Natural killer cell treated with Interleukin-12 subunit alpha and Interleukin-12 subunit beta and Interleukin-15 and Interleukin-18, amount 100 ng/mL, for 72 hours (primary cell): ENCODE results near the gene NEU4. TPM values are rescaled to one million over a fixed set of nuclear protein-coding genes. Genes with fewer than 3 reads are reported as not detected.

ENCODE experiments used
- ATAC-seq, 2 donors: fragments of 150-1000 bp; cut with Tn5 transposase in 1 of 2; sonication (Bioruptor Pico), chemical (Tn5 transposase) in 1 of 2; 2 replicates each; pipeline ENCODE4 v1.10.0; 2021
- DNase-seq: peaks from one replicate; pipeline ENCODE4 v3.0.0; 2022; ENCODE audit warnings: low spot score
- H3K27ac Mint-ChIP-seq, 2 donors: 1 replicate in 1 of 2; 2 replicates in 1 of 2; pipeline ENCODE4 v1.8.0; 2022; ENCODE audit warnings: mixed read lengths in 2 of 2, mild to moderate bottlenecking in 1 of 2, moderate library complexity in 1 of 2
- H3K27me3 Mint-ChIP-seq, 2 donors: 1 replicate in 1 of 2; 2 replicates in 1 of 2; pipeline ENCODE4 v1.8.0; 2022; ENCODE audit warnings: mixed read lengths in 2 of 2
- H3K36me3 Mint-ChIP-seq: one replicate; pipeline ENCODE4 v1.8.0; 2022; ENCODE audit warnings: mixed read lengths
- H3K4me1 Mint-ChIP-seq, 2 donors: 1 replicate in 1 of 2; 2 replicates in 1 of 2; pipeline ENCODE4 v1.8.0; 2022; ENCODE audit warnings: low read depth in 2 of 2, mixed read lengths in 2 of 2, mild to moderate bottlenecking in 1 of 2
- H3K4me3 Mint-ChIP-seq: one replicate; pipeline ENCODE4 v1.8.0; 2022; ENCODE audit warnings: mixed read lengths
- H3K9me3 Mint-ChIP-seq: 2 replicates; pipeline ENCODE4 v1.8.0; 2022; ENCODE audit warnings: mixed read lengths
- total RNA-seq, 2 donors: library from RNA; stranded (reverse); gene quantifications; one replicate each; pipeline ENCODE4 v1.2.3, GENCODE V29; 2022

Gene NEU4
- total RNA-seq, 2 donors from 2014 or later = 0.86 to 3.8 TPM

DNA sequence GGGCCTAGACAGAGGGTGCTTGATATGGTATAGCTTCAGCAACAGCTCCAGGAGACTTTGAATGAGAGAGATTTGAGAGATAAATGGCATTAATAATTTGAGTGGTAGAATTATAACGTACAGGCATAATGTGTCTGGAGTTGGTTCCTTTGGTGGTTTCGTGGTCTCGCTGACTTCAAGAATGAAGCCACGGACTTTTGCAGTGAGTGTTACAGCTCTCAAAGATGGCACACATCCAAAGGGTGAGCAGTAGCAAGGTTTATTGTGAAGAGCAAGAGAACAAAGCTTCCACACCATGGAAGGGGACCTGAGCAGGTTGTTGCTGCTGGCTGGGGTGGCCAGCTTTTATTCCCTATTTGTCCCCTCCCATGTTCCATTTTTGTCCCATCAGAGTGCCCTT, 26.6 kb downstream of the NEU4 start:
- ATAC-seq (no peak), DNase-seq (peak; percentile 41)
- no peaks in the 10 kb centered on the region for H3K9me3 Mint-ChIP-seq
- peaks cover 9 to 13% of the 10 kb centered on the region in 2 donors for H3K4me1 Mint-ChIP-seq
- no peaks in the 10 kb centered on the region for H3K36me3 Mint-ChIP-seq
- no peak overlapping the region for H3K27ac Mint-ChIP-seq
- no peak overlapping the region for H3K4me3 Mint-ChIP-seq
- H3K27me3 Mint-ChIP-seq = peaks cover 36 to 40% of the 10 kb centered on the region in 2 donors

DNA sequence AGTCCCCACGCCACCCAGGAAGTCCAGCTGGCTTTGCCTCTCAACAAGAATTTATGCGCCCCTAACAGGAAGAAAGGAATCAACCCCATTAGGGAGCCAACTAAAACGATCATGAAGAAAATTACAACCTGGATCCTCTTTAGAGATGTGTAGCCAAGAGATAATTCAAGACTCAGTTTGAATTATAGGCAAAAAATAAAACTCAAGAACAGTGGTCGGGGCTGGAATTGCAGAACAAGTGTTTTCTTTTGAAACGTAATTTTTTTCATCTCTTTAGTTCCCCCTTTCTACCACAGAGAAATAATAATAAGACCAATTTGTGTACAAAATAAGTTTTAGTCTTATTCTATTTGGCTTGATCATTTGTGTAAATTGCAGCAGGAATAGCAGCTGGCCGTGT, 27.3 kb downstream of the NEU4 start:
- Mint-ChIP-seq H3K4me3 (no peak overlapping the region), H3K4me1 (peaks cover 13 to 17% of the 10 kb centered on the region in 2 donors), H3K27ac (no peak overlapping the region), H3K36me3 (no peaks in the 10 kb centered on the region), H3K9me3 (no peaks in the 10 kb centered on the region), H3K27me3 (peaks cover 33 to 39% of the 10 kb centered on the region in 2 donors)
- no peak for ATAC-seq
- DNase-seq = no peak

DNA sequence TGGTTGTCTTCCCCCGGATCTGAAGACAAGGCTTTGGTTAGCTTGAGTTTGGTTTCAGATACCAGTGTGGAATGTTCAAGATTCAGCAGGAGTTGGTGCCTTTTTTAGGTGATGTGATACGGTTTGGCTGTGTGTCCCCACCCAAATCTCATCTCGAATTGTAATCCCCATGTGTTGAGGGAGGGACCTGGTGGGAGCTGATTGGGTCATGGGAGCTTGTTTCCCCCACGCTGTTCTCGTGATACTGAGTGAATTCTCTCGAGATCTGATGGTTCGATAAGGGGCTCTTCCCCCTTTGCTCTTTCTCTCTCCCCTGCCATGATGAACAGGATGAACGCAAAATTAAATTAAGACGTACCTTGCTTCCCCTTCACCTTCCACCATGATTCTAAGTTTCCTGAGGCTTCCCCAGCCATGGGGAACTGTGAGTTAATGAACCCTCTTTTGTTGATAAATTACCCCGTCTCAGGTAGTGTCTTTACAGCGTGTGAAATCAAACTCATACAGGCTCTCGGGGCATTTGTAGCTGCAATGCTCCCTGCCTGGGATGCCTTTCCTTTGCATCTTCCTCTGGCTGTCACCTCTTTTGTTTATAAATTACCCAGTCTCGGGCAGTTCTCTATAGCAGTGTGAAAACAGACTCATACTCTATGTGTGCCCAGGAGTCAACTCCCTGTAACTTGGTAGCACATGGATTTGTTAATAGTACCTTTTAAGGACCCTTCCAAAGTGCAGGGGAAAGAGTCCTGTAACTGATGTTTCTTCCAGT, 28.4 kb downstream of the NEU4 start:
- Mint-ChIP-seq H3K4me3 (no peak overlapping the region), H3K36me3 (no peaks in the 10 kb centered on the region), H3K27ac (no peak overlapping the region), H3K9me3 (no peaks in the 10 kb centered on the region), H3K4me1 (peaks cover 20 to 22% of the 10 kb centered on the region in 2 donors), H3K27me3 (peaks cover 26 to 35% of the 10 kb centered on the region in 2 donors)
- no peak for ATAC-seq
- no peak for DNase-seq

DNA sequence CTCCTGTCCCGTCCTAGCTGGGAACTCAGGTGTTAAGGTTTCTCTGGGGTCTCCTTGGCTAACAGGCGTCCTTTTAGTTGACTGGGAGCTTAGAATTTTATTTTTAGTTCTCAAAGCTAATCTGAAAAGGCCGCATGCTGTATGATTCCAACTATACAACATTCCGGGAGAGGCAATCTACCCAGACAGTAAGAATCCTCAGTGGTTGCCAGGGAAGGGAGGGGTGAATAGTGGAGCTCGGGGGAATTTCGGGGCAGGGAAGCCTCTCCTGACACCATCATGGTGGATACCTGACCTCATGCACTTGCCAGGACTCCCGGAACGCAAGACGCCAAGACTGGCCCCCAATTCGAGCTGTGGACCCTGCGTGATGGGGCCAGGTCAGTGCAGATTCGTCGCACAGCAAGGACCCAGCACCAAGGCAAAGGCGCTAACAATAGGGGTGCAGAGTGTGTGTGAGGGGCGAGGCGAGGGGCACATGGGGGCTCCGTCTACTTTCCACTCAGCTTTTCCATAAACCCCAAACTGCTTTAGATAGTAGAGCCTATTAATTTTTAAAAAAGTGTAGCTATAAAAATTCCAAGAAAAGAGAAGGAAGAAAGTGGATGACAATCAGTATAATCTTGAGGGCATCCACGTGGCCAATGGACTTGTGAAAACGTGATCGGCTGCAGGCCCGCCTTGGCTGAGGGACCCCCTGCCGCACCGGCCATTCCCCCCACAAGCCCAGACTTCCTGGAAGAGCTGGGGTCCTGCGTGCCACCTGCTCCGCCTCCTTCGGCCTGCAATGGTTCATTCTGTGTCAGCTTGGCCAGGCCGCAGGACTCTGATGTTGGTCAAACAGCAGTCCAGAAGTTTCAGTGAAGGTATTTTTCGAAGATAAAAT, 32.4 kb downstream of the NEU4 start:
- peaks cover 25 to 30% of the 10 kb centered on the region in 2 donors for H3K27me3 Mint-ChIP-seq
- peaks cover 37 to 42% of the 10 kb centered on the region in 2 donors for H3K4me1 Mint-ChIP-seq
- ATAC-seq (no peak), DNase-seq (peak; percentile 41)
- H3K4me3 Mint-ChIP-seq = no peak overlapping the region
- H3K36me3 Mint-ChIP-seq = peaks cover 4% of the 10 kb centered on the region
- H3K27ac Mint-ChIP-seq = peak overlapping the region; percentile 23 to 69
- H3K9me3 Mint-ChIP-seq = no peaks in the 10 kb centered on the region

DNA sequence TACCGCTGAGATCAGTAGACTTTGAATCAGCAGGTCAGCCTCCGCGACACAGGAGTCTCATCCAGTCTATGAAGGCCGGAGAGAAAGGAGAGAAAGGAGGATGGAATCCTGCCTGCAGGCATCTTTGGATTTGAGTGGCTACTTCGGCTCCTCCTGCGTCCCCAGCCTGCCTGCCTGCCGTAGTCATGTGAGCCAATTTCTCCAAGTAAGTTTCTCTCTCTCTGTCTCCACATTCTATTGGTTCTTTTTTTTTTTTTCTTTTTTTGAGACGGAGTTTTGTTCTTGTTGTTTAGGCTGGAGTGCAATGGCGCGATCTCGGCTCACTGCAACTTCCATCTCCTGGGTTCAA, 33.0 kb downstream of the NEU4 start:
- Mint-ChIP-seq H3K9me3 (no peaks in the 10 kb centered on the region), H3K4me1 (peaks cover 39 to 45% of the 10 kb centered on the region in 2 donors), H3K4me3 (no peak overlapping the region), H3K27me3 (peaks cover 29 to 30% of the 10 kb centered on the region in 2 donors), H3K36me3 (peaks cover 5% of the 10 kb centered on the region), H3K27ac (peak overlapping the region in 1 of 2 donors; percentile 86)
- peak; percentile 37 for DNase-seq
- no peak for ATAC-seq

DNA sequence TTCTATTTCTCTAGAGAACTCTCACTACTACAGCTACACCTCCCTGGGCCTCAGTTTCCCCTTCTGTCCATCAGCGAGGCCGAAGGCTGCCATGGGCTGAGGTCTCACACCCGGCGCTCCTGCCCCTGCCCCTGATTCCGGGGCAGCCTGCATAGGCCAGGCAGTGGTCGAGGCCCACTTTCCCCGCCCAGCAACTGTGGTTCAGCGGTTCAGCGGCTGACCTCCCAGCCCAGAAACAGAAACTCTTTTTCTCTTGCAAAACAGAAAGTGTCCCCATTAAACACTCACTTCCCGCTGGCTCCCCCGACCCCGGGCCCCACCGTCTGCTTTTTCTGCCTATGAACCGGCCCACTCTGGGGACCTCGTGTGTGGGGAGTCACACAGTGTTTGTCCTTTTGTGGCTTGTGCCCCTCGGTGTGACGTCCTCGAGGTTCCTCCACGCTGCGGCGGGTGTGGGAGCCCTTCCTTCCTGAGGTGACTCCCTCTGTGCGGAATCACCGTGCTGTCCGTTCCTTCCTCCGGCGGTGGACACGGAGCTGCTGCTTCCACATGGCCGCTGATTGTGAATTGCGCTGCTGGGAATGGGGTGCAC, 33.7 kb downstream of the NEU4 start:
- Mint-ChIP-seq H3K27ac (peak overlapping the region; percentile 60 to 86), H3K4me3 (peak overlapping the region; percentile 85), H3K27me3 (peaks cover 22 to 23% of the 10 kb centered on the region in 2 donors), H3K36me3 (peaks cover 5% of the 10 kb centered on the region), H3K9me3 (no peaks in the 10 kb centered on the region), H3K4me1 (peaks cover 39 to 45% of the 10 kb centered on the region in 2 donors)
- DNase-seq (peak; percentile 83), ATAC-seq (peak; percentile 72 to 77)

DNA sequence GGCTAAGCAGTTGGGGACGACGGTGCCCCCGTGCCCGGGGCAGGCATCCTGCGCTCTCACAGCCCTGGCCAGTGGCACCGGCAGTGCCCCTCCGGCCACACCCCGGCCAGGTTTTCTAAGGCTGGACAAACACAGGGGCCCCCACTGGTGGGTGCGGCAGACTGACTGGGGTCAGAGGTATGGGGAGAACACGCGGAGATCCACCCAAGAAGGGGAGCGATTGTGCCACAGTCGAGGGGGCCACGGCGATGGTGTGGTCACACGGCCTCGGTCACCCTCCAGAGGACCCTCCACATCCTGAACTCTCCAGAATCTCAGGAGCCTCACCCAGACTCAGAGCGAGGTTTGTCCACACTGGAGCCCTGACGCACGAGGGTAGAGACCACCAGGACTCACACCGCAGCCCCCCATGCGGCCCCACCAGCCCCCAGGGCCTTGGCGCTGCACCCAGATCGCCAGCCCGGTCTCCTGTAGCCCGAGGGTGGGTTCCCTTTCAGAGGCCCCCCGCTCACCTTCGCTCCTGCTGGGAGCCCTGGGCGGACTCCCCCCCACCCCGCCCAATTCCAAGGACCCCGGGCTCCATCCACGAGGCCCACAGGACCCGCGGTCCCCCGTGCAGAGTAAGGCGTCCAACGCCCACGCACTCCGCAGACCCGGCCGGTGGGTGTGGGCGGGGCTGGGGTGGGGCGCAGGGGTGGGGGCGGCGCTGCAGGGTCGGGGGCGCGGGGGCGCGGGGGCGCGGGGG, 34.5 kb downstream of the NEU4 start:
- Mint-ChIP-seq H3K36me3 (peaks cover 5% of the 10 kb centered on the region), H3K27me3 (peaks cover 16 to 18% of the 10 kb centered on the region in 2 donors), H3K27ac (peak overlapping the region; percentile 60 to 86), H3K9me3 (no peaks in the 10 kb centered on the region), H3K4me3 (peak overlapping the region; percentile 85), H3K4me1 (peaks cover 39 to 45% of the 10 kb centered on the region in 2 donors)
- DNase-seq (no peak), ATAC-seq (peak in 1 of 2 donors; percentile 1)

DNA sequence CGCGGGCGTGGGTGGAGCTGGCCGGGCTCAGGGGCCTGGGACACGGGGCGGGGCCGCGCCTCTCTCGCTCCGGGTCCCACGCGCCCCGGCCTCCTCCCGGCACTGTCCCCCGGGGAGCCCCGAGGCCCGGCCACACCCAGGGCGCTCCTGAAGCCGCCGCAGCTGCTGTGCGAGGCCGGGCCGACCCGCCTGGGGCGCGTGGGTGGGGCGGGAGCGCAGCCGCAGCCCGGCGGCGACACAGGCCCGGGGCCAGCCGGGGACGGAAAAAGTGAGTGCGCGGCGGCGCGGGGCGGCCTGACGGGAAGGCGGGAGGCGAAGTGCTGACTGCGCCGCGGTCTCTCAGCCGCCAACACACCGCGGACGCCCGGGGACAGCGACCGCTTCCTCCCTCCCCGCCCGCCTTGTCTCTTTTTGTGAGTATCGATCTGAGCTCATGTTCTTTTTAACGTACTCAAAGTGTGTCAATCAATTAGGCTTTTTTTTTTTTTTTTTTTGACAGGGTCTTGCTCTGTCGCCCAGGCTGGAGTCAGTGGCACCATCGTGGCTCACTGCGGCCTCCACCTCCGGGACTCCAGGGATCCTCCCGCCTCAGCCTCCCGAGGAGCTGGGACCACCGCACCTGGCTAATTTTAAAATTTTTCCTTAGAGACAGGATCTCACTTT, 35.2 kb downstream of the NEU4 start:
- DNase-seq (peak; percentile 93), ATAC-seq (peak; percentile 90)
- peaks cover 5% of the 10 kb centered on the region for H3K36me3 Mint-ChIP-seq
- peak overlapping the region; percentile 81 for H3K4me3 Mint-ChIP-seq
- peak overlapping the region; percentile 62 to 70 for H3K27ac Mint-ChIP-seq
- H3K4me1 Mint-ChIP-seq = peaks cover 37 to 45% of the 10 kb centered on the region in 2 donors
- H3K9me3 Mint-ChIP-seq = no peaks in the 10 kb centered on the region
- peaks cover 11 to 17% of the 10 kb centered on the region in 2 donors for H3K27me3 Mint-ChIP-seq

DNA sequence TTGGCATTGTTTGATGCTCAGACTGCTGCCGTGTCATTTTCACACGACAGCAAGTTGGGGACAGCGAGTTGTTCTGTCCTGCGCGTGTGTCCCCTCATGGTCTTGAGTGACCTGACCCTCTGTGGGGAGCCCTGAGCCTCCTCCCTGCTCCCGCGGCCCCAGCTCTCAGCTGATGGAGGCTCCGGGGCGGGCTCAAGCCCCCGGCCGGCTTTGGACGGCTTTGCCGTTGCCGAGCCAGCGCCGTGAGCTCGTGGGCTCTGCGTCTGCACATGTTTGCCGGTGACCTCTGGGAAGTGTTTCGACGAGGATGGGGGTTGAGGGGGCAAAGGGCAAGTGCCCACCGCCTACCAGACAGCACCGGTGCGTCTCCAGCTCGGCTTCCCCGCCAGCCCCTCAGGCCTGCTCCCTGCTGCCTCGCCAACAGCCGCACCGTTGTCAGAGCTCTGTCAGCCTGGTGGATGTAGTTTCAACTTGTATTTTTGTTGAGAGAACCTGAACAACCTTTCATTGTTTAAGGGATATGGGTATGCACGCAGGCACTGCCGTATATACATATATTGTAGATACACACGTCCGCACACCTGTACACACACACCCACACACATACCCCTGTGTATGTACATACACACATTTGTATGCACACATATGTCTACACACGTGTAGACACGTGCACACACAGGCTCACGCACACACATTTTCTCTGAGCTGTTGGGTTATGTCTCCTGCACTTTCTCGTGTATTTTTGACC, 36.0 kb downstream of the NEU4 start:
- no peak for DNase-seq
- no peak for ATAC-seq
- Mint-ChIP-seq H3K27ac (peak overlapping the region; percentile 62 to 70), H3K27me3 (peaks cover 11 to 16% of the 10 kb centered on the region in 2 donors), H3K4me3 (peak overlapping the region; percentile 81), H3K9me3 (no peaks in the 10 kb centered on the region), H3K36me3 (peaks cover 5% of the 10 kb centered on the region), H3K4me1 (peaks cover 37 to 45% of the 10 kb centered on the region in 2 donors)

DNA sequence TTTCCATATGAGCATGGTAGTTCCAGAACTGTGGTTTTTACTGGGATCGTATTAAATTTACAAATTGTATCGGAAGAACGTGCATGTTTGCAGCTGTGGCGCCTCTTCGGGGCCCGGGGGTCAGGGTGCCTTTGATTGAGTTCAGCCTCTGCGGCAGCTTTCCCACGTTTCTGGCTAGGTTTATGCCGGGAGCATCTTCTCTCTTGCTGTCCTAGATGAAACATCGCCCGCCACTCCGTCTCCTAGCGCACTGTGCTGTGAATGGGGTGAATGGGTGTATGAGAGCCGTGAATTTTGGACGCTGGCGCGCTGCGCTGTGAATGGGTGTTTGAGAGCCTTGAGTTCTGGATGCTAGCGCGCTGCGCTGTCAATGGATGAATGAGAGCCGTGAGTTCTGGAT, 37.4 kb downstream of the NEU4 start:
- no peak for ATAC-seq
- no peak for DNase-seq
- Mint-ChIP-seq H3K4me1 (peaks cover 32 to 40% of the 10 kb centered on the region in 2 donors), H3K4me3 (peak overlapping the region; percentile 13), H3K36me3 (peaks cover 5% of the 10 kb centered on the region), H3K27me3 (peaks cover 11 to 12% of the 10 kb centered on the region in 2 donors), H3K9me3 (no peaks in the 10 kb centered on the region), H3K27ac (peak overlapping the region; percentile 62 to 69)

DNA sequence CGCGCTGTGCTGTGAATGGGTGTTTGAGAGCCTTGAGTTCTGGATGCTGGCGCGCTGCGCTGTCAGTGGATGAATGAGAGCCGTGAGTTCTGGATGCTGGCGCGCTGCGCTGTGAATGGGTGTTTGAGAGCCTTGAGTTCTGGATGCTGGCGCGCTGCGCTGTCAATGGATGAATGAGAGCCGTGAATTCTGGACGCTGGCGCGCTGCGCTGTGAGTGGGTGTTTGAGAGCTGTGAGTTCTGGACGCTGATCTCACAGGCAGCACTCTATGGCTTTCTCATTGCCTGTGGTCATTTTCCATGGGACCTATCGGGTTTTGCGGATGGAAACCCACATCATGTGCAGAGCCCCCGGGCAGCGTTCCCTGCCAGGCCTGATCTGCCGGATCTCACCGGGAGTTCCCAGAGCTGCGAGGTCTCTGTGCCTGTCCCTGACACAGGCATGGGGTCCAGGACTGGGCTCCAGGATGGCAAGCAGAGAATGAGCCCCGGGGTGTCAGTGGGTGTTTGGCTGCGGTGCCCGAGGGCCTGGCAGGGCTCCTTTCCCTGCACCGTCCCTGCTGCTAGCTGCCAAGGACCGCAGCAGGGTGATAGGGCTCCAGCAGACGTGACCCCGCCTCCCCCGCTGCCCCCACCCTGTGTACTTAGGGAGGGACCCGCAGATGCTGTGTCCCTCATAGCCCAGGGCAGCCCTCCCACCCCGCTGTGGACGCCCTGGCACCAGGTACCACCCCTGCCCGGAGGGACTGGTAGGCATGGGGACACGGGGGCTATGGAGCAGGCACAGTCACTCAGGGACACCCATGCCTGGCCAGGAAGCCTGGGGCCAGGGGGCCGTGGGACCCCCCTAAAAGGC, 40.0 kb downstream of the NEU4 start:
- DNase-seq (no peak), ATAC-seq (no peak)
- Mint-ChIP-seq H3K4me3 (no peak overlapping the region), H3K4me1 (peaks cover 20 to 23% of the 10 kb centered on the region in 2 donors), H3K27me3 (peaks cover 10 to 11% of the 10 kb centered on the region in 2 donors), H3K36me3 (peaks cover 5% of the 10 kb centered on the region), H3K27ac (no peak overlapping the region), H3K9me3 (no peaks in the 10 kb centered on the region)
